ENCODE results near the gene RSKR.

Gene RSKR

DNA sequence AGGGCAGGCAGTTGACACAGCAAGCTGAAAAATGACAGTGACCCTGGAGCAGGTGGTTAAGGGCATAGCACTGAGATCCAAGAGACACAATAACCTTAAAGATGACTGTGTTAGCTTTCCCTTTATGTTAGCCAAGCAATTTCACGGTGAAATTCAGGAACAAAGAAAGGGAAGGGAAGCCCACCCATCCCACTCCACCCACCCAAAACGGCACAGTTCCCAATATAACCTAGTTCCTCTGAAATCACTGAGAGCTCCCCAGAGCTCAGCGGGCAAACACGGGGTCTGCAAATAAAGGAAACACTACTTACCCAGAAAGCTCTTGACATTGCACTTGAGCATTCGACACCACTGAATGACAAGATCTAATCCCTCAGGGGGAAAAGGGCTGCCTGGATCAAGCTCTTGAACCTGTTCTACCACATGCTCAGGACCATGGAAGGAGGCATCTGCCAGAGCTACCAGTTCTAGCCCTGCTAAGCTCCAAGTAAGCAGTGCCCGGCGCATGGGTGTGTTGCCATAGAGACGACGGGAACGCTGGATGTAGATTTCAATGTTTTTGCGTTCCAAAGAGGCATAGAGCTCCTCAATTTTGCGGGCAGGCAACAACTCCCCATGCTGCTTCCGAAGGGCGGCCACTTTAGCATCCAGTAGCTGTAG is 20.4 kb upstream of the RSKR start:
- no peak overlapping the region for H3K9ac ChIP-seq
- no peak overlapping the region for H3K4me2 ChIP-seq (ENCODE audit: low read length)
- H3K4me1 ChIP-seq: no peaks in the 10 kb centered on the region
- H3K79me2 ChIP-seq: peaks cover 11% of the 10 kb centered on the region
- TF ChIP-seq, protein P1, sequence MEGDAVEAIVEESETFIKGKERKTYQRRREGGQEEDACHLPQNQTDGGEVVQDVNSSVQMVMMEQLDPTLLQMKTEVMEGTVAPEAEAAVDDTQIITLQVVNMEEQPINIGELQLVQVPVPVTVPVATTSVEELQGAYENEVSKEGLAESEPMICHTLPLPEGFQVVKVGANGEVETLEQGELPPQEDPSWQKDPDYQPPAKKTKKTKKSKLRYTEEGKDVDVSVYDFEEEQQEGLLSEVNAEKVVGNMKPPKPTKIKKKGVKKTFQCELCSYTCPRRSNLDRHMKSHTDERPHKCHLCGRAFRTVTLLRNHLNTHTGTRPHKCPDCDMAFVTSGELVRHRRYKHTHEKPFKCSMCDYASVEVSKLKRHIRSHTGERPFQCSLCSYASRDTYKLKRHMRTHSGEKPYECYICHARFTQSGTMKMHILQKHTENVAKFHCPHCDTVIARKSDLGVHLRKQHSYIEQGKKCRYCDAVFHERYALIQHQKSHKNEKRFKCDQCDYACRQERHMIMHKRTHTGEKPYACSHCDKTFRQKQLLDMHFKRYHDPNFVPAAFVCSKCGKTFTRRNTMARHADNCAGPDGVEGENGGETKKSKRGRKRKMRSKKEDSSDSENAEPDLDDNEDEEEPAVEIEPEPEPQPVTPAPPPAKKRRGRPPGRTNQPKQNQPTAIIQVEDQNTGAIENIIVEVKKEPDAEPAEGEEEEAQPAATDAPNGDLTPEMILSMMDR (IDR thresholded peaks at IDR 0.05): no peak
- no peaks in the 10 kb centered on the region for H3K36me3 ChIP-seq (ENCODE audit: control insufficient read depth, insufficient read depth, low read length)
- no peak overlapping the region for H3K4me3 ChIP-seq (ENCODE audit: low read depth, low read length)
- no peak overlapping the region for H2AFZ ChIP-seq
- H3K9me3 ChIP-seq (ENCODE audit: control insufficient read depth, low read length): no peaks in the 10 kb centered on the region
- no peaks in the 10 kb centered on the region for H3K27me3 ChIP-seq (ENCODE audit: control insufficient read depth, insufficient read depth, low read length)
- H3K27ac ChIP-seq: no peak overlapping the region

DNA sequence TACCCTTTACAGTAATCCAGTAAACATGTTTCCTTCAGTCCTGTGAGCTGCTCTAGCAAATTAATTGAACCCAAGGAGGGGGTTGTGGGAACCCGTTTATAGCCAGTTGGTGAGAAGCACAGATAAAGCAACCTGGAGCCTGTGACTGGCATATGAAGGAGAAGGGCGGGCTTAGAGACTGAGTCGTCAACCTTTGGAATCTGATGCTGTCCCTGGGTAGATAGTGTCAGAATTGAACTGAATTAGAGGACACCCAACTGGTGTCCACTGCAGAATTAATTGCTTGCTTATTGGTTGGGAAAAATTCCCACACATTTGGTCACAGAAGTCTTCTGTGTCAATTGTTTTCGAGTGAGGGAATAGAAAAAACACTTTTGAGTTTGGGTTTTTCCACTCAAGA is 12.8 kb upstream of the RSKR start:
- Histone ChIP-seq H3K27ac (no peak overlapping the region), H3K79me2 (no peaks in the 10 kb centered on the region), H3K27me3 (ENCODE audit: control insufficient read depth, insufficient read depth, low read length) (no peaks in the 10 kb centered on the region), H3K4me3 (ENCODE audit: low read depth, low read length) (no peak overlapping the region), H2AFZ (no peak overlapping the region), H3K4me2 (ENCODE audit: low read length) (no peak overlapping the region), H3K9ac (no peak overlapping the region), H3K9me3 (ENCODE audit: control insufficient read depth, low read length) (no peaks in the 10 kb centered on the region), H3K4me1 (no peaks in the 10 kb centered on the region), H3K36me3 (ENCODE audit: control insufficient read depth, insufficient read depth, low read length) (no peaks in the 10 kb centered on the region)
- TF ChIP-seq, protein P1 (IDR thresholded peaks at IDR 0.05): no peak

DNA sequence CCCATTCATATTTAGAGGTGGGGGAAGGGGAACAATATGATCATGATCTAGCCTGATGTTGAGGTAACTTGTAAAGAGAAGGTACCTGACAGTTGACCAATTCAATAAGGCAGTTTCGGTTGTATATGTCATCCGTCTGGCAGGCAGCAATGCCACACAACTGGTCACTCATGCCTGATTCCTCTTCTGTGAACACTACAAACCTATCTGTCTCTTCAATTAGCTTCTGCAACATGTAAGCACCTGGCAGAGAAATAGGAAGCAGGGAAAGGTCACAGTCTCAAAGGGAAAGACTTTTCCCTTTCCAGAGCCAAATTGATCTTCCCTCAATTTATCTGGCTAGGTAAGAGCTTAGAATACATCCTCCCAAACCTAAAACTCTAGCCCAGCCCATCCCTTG is 10.2 kb upstream of the RSKR start:
- no peak overlapping the region for H2AFZ ChIP-seq
- H3K9me3 ChIP-seq (ENCODE audit: control insufficient read depth, low read length): no peaks in the 10 kb centered on the region
- no peaks in the 10 kb centered on the region for H3K36me3 ChIP-seq (ENCODE audit: control insufficient read depth, insufficient read depth, low read length)
- TF ChIP-seq, protein P1 (IDR thresholded peaks at IDR 0.05): no peak
- no peak overlapping the region for H3K27ac ChIP-seq
- H3K27me3 ChIP-seq (ENCODE audit: control insufficient read depth, insufficient read depth, low read length): no peaks in the 10 kb centered on the region
- no peaks in the 10 kb centered on the region for H3K79me2 ChIP-seq
- no peaks in the 10 kb centered on the region for H3K4me1 ChIP-seq
- no peak overlapping the region for H3K9ac ChIP-seq
- H3K4me3 ChIP-seq (ENCODE audit: low read depth, low read length): no peak overlapping the region
- H3K4me2 ChIP-seq (ENCODE audit: low read length): no peak overlapping the region

DNA sequence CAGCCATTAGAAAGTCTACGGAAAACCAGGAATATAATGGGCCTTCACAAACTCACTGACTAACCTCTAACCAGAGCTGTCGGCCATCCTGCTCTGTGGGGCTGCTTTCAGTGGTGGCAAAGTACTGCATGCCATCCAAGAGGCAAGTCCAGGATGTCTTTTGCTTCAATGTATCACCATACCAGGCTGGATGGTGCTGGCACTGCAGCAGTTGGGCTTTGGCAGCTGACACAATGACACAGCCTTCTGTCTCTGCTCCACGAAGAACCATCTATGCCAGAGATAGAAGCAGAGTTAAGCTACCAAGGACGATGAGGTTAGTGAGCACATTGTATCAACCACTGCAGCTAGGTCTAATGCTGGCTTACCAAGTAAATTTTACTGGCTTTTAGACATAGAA is 9.7 kb upstream of the RSKR start:
- Histone ChIP-seq H3K9me3 (ENCODE audit: control insufficient read depth, low read length) (no peaks in the 10 kb centered on the region), H3K27me3 (ENCODE audit: control insufficient read depth, insufficient read depth, low read length) (no peaks in the 10 kb centered on the region), H3K4me1 (no peaks in the 10 kb centered on the region), H3K79me2 (no peaks in the 10 kb centered on the region), H3K27ac (no peak overlapping the region), H3K4me2 (ENCODE audit: low read length) (no peak overlapping the region), H2AFZ (no peak overlapping the region), H3K36me3 (ENCODE audit: control insufficient read depth, insufficient read depth, low read length) (no peaks in the 10 kb centered on the region), H3K4me3 (ENCODE audit: low read depth, low read length) (no peak overlapping the region), H3K9ac (no peak overlapping the region)
- TF ChIP-seq, protein P1 (IDR thresholded peaks at IDR 0.05): no peak

DNA sequence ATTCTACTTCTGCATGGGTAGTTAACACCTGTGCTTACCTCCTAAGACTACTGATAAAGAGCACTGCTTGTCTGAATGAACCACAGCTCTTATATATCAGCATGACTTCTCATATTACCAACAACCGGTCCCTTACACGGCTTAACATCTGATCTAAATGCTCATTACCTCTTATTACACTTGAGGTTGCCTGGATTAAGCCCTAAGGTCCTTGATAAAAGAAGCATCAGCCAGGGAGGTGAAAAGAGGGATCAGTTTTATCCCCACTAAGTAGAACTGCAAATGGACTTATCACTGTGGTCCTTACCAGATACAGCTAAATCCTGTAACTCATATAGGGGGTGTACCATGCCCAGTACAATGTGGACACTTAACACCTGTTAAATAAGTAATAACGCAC is 8.2 kb upstream of the RSKR start:
- H3K9ac ChIP-seq: no peak overlapping the region
- H3K27me3 ChIP-seq (ENCODE audit: control insufficient read depth, insufficient read depth, low read length): no peaks in the 10 kb centered on the region
- no peaks in the 10 kb centered on the region for H3K4me1 ChIP-seq
- H3K36me3 ChIP-seq (ENCODE audit: control insufficient read depth, insufficient read depth, low read length): no peaks in the 10 kb centered on the region
- H3K27ac ChIP-seq: no peak overlapping the region
- no peak overlapping the region for H2AFZ ChIP-seq
- H3K4me3 ChIP-seq (ENCODE audit: low read depth, low read length): no peak overlapping the region
- H3K9me3 ChIP-seq (ENCODE audit: control insufficient read depth, low read length): no peaks in the 10 kb centered on the region
- H3K4me2 ChIP-seq (ENCODE audit: low read length): no peak overlapping the region
- H3K79me2 ChIP-seq: no peaks in the 10 kb centered on the region
- TF ChIP-seq, protein P1 (IDR thresholded peaks at IDR 0.05): no peak

Data from parathyroid adenoma (tissue), 2 donors.